Sigmoid colon (tissue), 7 donors: ENCODE data around the gene KLHL8. TPM values are rescaled to one million over a fixed set of nuclear protein-coding genes. Genes with fewer than 3 reads are reported as not detected.

ENCODE experiments used
- DNase-seq: peaks from one replicate; pipeline ENCODE4 v3.0.0-alpha.2; 2019
- H3K27ac ChIP-seq, 4 donors: fragments of 200-600 bp; sonication (generic); one replicate each; pipeline ENCODE4 v1.5.1; 2016 to 2019; ENCODE audit warnings: mild to moderate bottlenecking in 1 of 4
- H3K27me3 ChIP-seq, 3 donors: fragments of 200-600 bp; sonication (generic); one replicate each; pipeline ENCODE4 v1.5.1; 2019; ENCODE audit warnings: mild to moderate bottlenecking in 1 of 3
- H3K36me3 ChIP-seq, 4 donors: fragments of 200-600 bp; sonication (generic); one replicate each; pipeline ENCODE4 v1.5.1; 2016 to 2019
- H3K4me1 ChIP-seq, 4 donors: fragments of 200-600 bp; sonication (generic); one replicate each; pipeline ENCODE4 v1.5.1; 2017 to 2019
- H3K4me3 ChIP-seq, 4 donors: fragments of 200-600 bp; sonication (generic); one replicate each; pipeline ENCODE4 v1.5.1; 2017 to 2019; ENCODE audit warnings: mild to moderate bottlenecking in 2 of 4, moderate library complexity in 1 of 4
- H3K9me3 ChIP-seq, 4 donors: fragments of 200-600 bp in 3 of 4; sonication (generic) in 3 of 4; one replicate each; pipeline versions ENCODE4 v1.5.1 to v1.6.1; 2013 to 2019
- EP300 ChIP-seq, 4 donors: sonication (generic); formaldehyde crosslinking; IDR thresholded peaks; one replicate each; pipeline ENCODE4 v1.6.1; 2017; ENCODE audit warnings: antibody characterized with exemption in 4 of 4
- POLR2A ChIP-seq, 2 donors: fragments of 450-650 bp; IDR thresholded peaks; one replicate each; pipeline ENCODE4 v1.6.1; 2016; ENCODE audit warnings: antibody characterized with exemption in 2 of 2, mild to moderate bottlenecking in 2 of 2, moderate library complexity in 2 of 2
- POLR2AphosphoS5 ChIP-seq, 4 donors: sonication (generic); formaldehyde crosslinking; IDR thresholded peaks; one replicate each; pipeline ENCODE4 v1.6.1; 2017; ENCODE audit warnings: antibody characterized with exemption in 4 of 4
- WGBS, 2 donors: extraction: QIAGEN DNeasy Blood & Tissue Kit; methylation state at CpG; one replicate each; pipeline ENCODE4 v1.1.7; 2013; 5-methylcytosine and 5-hydroxymethylcytosine counted together
- intact Hi-C: fragments of 100-400 bp; cut with DNase I; formaldehyde crosslinking; loops from one replicate; pipeline ENCODE4 v1.15.1; 2023
- polyA plus RNA-seq, 3 donors: library from polyadenylated mRNA; stranded (reverse); fragments of 200-250 nt; gene quantifications; one replicate each; pipeline ENCODE4 v1.2.3, GENCODE V29; 2013
- total RNA-seq, 4 donors: library from RNA; depleted of rRNA; stranded (reverse); fragments of >200 nt; gene quantifications; one replicate each; pipeline ENCODE4 v1.1.0, GENCODE V29; 2016
- TF ChIP-seq, protein P1 (sequence below), 4 experiments: fragments of 450-650 bp in 3 of 4; fragments of 200-600 bp in 1 of 4; IDR thresholded peaks; one replicate each; pipeline ENCODE4 v1.5.1; 2016 to 2019; ENCODE audit warnings: antibody characterized with exemption in 4 of 4, mild to moderate bottlenecking in 3 of 4, moderate library complexity in 2 of 4
- donor health status: healthy with polysubstance abuse.
- donor health status: Bipolar disorder and iron deficiency.
- donor health status: healthy.

KLHL8 gene
- total and polyA plus RNA-seq, 7 donors, result 6.4 to 21.4 (median 9.6) TPM

DNA sequence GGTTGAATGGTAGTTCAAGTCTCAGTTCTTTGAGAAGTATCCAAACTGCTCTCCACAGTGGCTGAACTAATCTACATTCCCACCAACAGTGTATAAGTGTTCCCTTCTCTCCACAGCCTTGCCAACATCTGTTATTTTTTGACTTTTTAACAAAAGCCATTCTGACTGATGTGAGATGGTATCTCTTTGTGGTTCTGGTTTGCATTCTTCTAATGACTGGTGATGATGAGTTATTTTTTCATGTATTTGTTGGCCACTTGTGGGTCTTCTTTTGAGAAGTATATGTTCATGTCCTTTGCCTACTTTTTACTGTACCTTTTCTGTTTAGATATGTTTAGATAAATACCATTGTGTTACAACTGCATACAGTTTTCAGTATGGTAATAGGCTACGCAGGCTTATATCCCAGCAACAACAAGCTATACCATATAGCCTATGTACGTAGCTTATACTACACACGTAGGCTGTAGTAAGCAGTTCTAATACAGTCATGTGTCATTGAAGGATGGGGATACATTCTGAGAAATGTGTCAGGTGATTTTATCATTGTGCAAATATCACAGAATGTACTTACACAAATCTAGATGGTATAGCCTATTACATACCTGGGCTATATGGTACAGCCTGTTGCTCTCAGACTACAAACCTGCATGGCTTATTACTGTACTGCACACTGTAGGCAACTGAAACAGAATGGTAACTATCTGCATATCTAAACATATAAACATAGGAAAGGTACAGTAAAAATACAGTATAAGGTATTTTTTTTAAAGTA, 28.1 kb downstream of the KLHL8 start:
- no peak for DNase-seq
- TF ChIP-seq POLR2AphosphoS5 (IDR thresholded peaks at IDR 0.05) (no peak), EP300 (IDR thresholded peaks at IDR 0.05) (no peak), POLR2A (IDR thresholded peaks at IDR 0.05) (no peak)
- TF ChIP-seq, protein P1, sequence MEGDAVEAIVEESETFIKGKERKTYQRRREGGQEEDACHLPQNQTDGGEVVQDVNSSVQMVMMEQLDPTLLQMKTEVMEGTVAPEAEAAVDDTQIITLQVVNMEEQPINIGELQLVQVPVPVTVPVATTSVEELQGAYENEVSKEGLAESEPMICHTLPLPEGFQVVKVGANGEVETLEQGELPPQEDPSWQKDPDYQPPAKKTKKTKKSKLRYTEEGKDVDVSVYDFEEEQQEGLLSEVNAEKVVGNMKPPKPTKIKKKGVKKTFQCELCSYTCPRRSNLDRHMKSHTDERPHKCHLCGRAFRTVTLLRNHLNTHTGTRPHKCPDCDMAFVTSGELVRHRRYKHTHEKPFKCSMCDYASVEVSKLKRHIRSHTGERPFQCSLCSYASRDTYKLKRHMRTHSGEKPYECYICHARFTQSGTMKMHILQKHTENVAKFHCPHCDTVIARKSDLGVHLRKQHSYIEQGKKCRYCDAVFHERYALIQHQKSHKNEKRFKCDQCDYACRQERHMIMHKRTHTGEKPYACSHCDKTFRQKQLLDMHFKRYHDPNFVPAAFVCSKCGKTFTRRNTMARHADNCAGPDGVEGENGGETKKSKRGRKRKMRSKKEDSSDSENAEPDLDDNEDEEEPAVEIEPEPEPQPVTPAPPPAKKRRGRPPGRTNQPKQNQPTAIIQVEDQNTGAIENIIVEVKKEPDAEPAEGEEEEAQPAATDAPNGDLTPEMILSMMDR (IDR thresholded peaks at IDR 0.05), result no peak
- intact Hi-C loops, result no loop called here
- WGBS, 2 donors, result 97 to 99% methylated on average over 3 of the region's 3 CpGs
- Histone ChIP-seq H3K27ac (no peak overlapping the region), H3K36me3 (no peaks in the 10 kb centered on the region), H3K4me1 (no peaks in the 10 kb centered on the region), H3K9me3 (no peaks in the 10 kb centered on the region), H3K4me3 (no peak overlapping the region), H3K27me3 (no peaks in the 10 kb centered on the region)

DNA sequence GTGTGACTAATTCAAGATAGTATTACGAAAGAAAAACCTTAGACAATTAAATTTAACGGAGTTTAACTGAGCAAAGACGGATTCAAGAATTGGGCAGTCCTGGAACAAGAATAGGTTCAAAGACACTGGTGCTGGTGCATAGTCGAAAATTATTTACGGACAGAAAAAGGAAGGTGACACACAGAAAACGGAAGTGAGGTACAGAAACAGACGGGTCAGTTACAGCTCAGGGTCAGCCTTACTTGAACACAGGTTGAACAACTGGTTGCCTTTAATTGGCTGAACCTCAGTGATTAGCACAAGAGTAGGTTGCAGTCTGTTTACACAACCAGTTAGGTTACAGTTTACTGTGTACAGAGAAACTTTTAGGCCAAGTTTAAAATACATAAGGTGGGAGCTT, 31.5 kb downstream of the KLHL8 start:
- intact Hi-C loops, result no loop called here
- no peak overlapping the region for H3K4me3 ChIP-seq
- TF ChIP-seq EP300 (IDR thresholded peaks at IDR 0.05) (no peak), POLR2AphosphoS5 (IDR thresholded peaks at IDR 0.05) (no peak), POLR2A (IDR thresholded peaks at IDR 0.05) (no peak)
- TF ChIP-seq, protein P1 (IDR thresholded peaks at IDR 0.05), result no peak
- DNase-seq, result no peak
- no peaks in the 10 kb centered on the region for H3K27me3 ChIP-seq
- no peaks in the 10 kb centered on the region for H3K4me1 ChIP-seq
- no peak overlapping the region for H3K27ac ChIP-seq
- 94 to 96% methylated on average over 7 of the region's 7 CpGs for WGBS, 2 donors
- no peaks in the 10 kb centered on the region for H3K36me3 ChIP-seq
- H3K9me3 ChIP-seq, result no peaks in the 10 kb centered on the region

DNA sequence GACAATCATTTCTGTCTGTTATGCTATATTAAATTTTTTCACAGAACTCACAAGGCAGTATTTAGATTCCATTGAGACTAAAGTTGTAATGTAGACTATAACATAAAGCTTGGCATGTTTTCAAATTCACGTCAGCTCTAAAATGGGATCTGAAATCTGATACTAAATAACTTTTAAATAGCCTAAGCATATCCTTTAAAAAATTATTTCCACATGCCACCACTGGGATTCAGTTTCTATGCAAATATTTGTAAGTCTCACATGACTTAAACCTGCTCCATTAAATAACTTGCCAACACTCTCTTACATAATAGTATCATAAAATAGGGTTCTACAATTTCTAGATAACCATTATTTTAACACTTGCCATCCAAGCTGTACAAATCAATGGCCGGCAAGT, 32.4 kb downstream of the KLHL8 start:
- Histone ChIP-seq H3K4me1 (no peaks in the 10 kb centered on the region), H3K27ac (no peak overlapping the region), H3K36me3 (no peaks in the 10 kb centered on the region), H3K4me3 (no peak overlapping the region), H3K27me3 (no peaks in the 10 kb centered on the region), H3K9me3 (no peaks in the 10 kb centered on the region)
- no peak for DNase-seq
- TF ChIP-seq EP300 (IDR thresholded peaks at IDR 0.05) (no peak), POLR2A (IDR thresholded peaks at IDR 0.05) (no peak), POLR2AphosphoS5 (IDR thresholded peaks at IDR 0.05) (no peak)
- TF ChIP-seq, protein P1 (IDR thresholded peaks at IDR 0.05), result no peak
- 58 to 72% methylated on average over 2 of the region's 2 CpGs for WGBS, 2 donors
- intact Hi-C loops, result no loop called here

DNA sequence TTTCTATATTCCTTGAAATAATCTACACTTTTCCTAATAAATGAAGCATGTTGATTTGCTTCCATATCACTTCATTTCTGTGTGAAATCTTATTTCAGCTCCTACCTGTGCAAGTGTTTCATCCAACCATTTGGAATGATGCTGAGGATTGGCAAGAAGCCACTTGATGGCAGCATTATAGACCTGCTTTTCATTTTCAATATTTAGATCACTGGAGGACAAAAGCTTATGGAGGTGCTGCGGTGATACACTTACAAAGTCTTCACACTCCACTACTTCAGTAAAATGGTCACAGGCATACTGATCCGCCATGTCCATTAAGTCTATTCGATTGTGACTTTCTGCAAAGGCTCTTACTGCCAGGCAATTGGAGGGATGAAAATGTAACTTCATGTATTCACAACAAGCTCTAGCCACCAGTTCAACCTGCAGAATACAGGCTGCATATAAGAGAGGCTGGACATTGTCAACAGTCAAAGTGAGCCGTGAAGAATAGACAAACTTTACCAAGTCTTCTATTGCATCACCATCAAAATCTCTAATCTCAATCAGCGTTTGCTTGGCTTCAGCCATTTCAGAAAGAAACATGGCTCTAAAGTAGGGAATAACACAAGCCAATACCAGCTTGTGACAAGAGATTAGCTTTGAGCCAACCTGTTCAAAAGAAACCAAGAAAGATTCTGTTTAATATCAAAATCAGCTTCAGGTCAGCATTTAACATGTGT, 35.1 kb downstream of the KLHL8 start:
- no peak for TF ChIP-seq POLR2A (IDR thresholded peaks at IDR 0.05)
- TF ChIP-seq, protein P1 (IDR thresholded peaks at IDR 0.05), result no peak
- no peak for TF ChIP-seq POLR2AphosphoS5 (IDR thresholded peaks at IDR 0.05)
- no peak for TF ChIP-seq EP300 (IDR thresholded peaks at IDR 0.05)
- H3K4me3 ChIP-seq, result no peak overlapping the region
- H3K27me3 ChIP-seq, result no peaks in the 10 kb centered on the region
- intact Hi-C loops, result no loop called here
- 94 to 97% methylated on average over 5 of the region's 5 CpGs for WGBS, 2 donors
- H3K36me3 ChIP-seq, result no peaks in the 10 kb centered on the region
- H3K9me3 ChIP-seq, result no peaks in the 10 kb centered on the region
- H3K27ac ChIP-seq, result no peak overlapping the region
- no peaks in the 10 kb centered on the region for H3K4me1 ChIP-seq
- DNase-seq, result no peak
